Lung (tissue), 12 donors: Measurements from ENCODE around the gene IFRD2. TPM values are rescaled to one million over a fixed set of nuclear protein-coding genes. Genes with fewer than 3 reads are reported as not detected.

Experiments
- ATAC-seq: fragments of 200-7000 bp; cut with Tn5 transposase; one replicate; pipeline ENCODE4 v1.9.1; 2020; ENCODE audit warnings: moderate number of reproducible peaks; ENCODE audit not compliant: insufficient read depth, low FRiP score
- DNase-seq, 3 donors: peaks; one replicate each; pipeline ENCODE4 v3.0.0-alpha.2; 2013 to 2017
- H3K27ac ChIP-seq, 2 donors: one replicate each; pipeline ENCODE4 v1.5.1; 2013; ENCODE audit warnings: mild to moderate bottlenecking in 2 of 2, moderate library complexity in 2 of 2, control low read depth in 1 of 2, inconsistent platforms in 1 of 2, low read depth in 1 of 2, low read length in 1 of 2
- H3K27me3 ChIP-seq, 3 donors: one replicate each; pipeline ENCODE4 v1.5.1; 2013; ENCODE audit warnings: low read length in 2 of 3; ENCODE audit not compliant: control insufficient read depth in 3 of 3, insufficient read depth in 3 of 3
- H3K36me3 ChIP-seq, 4 donors: one replicate each; pipeline ENCODE4 v1.5.1; 2013; ENCODE audit warnings: low read length in 4 of 4, mild to moderate bottlenecking in 1 of 4, moderate library complexity in 1 of 4; ENCODE audit not compliant: control insufficient read depth in 4 of 4, insufficient read depth in 4 of 4
- H3K4me1 ChIP-seq, 5 donors: one replicate each; pipeline ENCODE4 v1.5.1; 2013; ENCODE audit warnings: low read length in 5 of 5, mild to moderate bottlenecking in 2 of 5, moderate library complexity in 1 of 5; ENCODE audit not compliant: control insufficient read depth in 5 of 5, insufficient read depth in 5 of 5
- H3K4me3 ChIP-seq: one replicate; pipeline ENCODE4 v1.5.1; 2013; ENCODE audit warnings: mild to moderate bottlenecking, control low read depth, moderate library complexity
- H3K9ac ChIP-seq, 2 donors: one replicate each; pipeline ENCODE4 v1.5.1; 2013; ENCODE audit warnings: low read length in 2 of 2, control low read depth in 1 of 2; ENCODE audit not compliant: insufficient read depth in 1 of 2
- H3K9me3 ChIP-seq, 4 donors: one replicate each; pipeline ENCODE4 v1.5.1; 2013; ENCODE audit warnings: low read length in 3 of 4, mild to moderate bottlenecking in 1 of 4, moderate library complexity in 1 of 4; ENCODE audit not compliant: control insufficient read depth in 4 of 4, insufficient read depth in 3 of 4
- WGBS, 2 donors: extraction: QIAGEN DNeasy Blood & Tissue Kit; methylation state at CpG; one replicate each; pipeline ENCODE4 v1.1.7; 2013; 5-methylcytosine and 5-hydroxymethylcytosine counted together
- polyA plus RNA-seq, 2 donors: library from polyadenylated mRNA; stranded (reverse); fragments of 200-250 nt; gene quantifications; one replicate each; pipeline ENCODE4 v1.2.1, GENCODE V29; 2013
- total RNA-seq, 2 donors: library from RNA; depleted of rRNA in 1 of 2; stranded (reverse); fragments of >200 nt in 1 of 2; gene quantifications; one replicate each; pipeline ENCODE4 v1.2.1, GENCODE V29; 2014 to 2021
- TF ChIP-seq, protein P1 (sequence below): IDR thresholded peaks from 2 replicates; pipeline ENCODE4 v1.5.1; 2012; ENCODE audit warnings: mild to moderate bottlenecking; ENCODE audit errors: control extremely low read depth, extremely low read depth
- donor health status: control.
- donor health status: control.
- donor health status: Bipolar disorder and iron deficiency.
- donor health status: healthy.
- donor health status: DM: yes; HTN: yes; CAD: no.

The IFRD2 gene
- total and polyA plus RNA-seq, 4 donors: 14.7 to 107 (median 95.1) TPM

DNA sequence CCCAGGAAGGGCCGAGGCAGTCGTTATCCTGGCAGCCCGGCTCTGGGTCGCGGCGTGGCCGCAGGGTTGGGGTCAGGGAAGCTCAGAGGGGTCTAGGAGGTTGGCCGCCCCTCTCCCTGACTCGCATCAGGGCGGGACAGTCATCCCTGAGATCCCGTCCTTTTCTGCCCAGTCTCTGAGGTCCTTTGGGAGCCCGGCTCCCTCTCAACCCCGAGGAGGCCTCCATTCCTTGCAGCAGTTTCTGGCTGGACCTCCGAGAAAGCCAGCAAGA is 29.8 kb upstream of the IFRD2 start:
- Histone ChIP-seq H3K4me3 (peak overlapping the region; percentile 61), H3K27ac (peak overlapping the region; percentile 78 to 94)
- WGBS, 2 donors: 17 to 27% methylated on average over 14 of the region's 14 CpGs

DNA sequence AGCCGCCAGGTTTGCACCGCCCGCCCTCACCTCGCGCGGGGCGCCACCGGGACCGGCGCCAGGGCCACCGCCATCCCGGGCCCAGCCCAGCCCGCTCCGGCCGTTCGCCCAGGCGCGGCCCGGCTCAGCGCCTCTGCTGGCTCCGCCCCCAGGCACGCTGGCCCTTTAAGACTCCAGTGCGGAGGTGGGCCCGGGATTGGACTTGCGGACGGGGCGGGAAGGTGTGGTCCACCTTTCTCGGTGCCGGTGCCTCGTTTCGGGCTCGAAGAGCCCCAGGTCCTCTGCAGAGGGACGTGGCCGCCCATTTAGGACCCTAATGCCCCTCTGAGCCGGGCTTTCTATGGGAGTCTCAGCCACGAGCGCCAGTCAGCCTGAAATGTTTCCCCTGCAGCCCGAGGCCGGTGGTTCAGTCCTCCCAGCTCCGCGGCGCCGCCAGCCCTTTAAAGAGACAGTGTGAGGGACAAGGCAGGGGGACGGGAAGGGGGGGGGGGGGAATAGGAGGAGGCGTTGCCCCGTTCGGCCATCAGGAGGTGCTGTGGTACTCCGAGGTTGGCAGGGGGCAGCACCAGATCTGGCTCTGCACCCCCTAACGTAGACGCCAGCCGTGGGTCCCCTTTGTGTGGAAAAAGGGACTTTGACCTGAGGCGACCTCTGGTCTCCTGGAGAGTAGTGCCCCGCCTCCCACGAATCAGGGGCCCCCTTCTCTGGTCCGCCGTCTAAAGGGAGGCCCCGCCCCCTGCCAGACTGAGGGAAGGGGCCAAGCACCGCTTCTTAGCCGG is 29.3 kb upstream of the IFRD2 start:
- peak overlapping the region; percentile 89 to 94 for H3K27ac ChIP-seq
- ATAC-seq (peak; percentile 71), DNase-seq (peak; percentile 94 to 95 (median 94))
- H3K4me1 ChIP-seq: peaks cover 0 to 52% (median 13%) of the 10 kb centered on the region in 5 donors
- H3K4me3 ChIP-seq: peak overlapping the region; percentile 89
- peak overlapping the region; percentile 51 to 81 for H3K9ac ChIP-seq
- peaks cover 0 to 29% (median 13%) of the 10 kb centered on the region in 4 donors for H3K36me3 ChIP-seq
- 0 to 1% methylated on average over 55 to 59 of the region's 59 CpGs for WGBS, 2 donors
- TF ChIP-seq, protein P1, sequence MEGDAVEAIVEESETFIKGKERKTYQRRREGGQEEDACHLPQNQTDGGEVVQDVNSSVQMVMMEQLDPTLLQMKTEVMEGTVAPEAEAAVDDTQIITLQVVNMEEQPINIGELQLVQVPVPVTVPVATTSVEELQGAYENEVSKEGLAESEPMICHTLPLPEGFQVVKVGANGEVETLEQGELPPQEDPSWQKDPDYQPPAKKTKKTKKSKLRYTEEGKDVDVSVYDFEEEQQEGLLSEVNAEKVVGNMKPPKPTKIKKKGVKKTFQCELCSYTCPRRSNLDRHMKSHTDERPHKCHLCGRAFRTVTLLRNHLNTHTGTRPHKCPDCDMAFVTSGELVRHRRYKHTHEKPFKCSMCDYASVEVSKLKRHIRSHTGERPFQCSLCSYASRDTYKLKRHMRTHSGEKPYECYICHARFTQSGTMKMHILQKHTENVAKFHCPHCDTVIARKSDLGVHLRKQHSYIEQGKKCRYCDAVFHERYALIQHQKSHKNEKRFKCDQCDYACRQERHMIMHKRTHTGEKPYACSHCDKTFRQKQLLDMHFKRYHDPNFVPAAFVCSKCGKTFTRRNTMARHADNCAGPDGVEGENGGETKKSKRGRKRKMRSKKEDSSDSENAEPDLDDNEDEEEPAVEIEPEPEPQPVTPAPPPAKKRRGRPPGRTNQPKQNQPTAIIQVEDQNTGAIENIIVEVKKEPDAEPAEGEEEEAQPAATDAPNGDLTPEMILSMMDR: no peak
- H3K27me3 ChIP-seq: no peaks in the 10 kb centered on the region
- H3K9me3 ChIP-seq: no peaks in the 10 kb centered on the region

More for the DNA sequence above, 29.8 kb upstream of the IFRD2 start:
- DNase-seq: no peak
- no peaks in the 10 kb centered on the region for H3K9me3 ChIP-seq
- H3K27me3 ChIP-seq: no peaks in the 10 kb centered on the region
- H3K4me1 ChIP-seq: peaks cover 0 to 53% (median 15%) of the 10 kb centered on the region in 5 donors
- no peak overlapping the region for H3K9ac ChIP-seq
- peaks cover 0 to 29% (median 15%) of the 10 kb centered on the region in 4 donors for H3K36me3 ChIP-seq
- TF ChIP-seq, protein P1: no peak
- ATAC-seq: no peak

DNA sequence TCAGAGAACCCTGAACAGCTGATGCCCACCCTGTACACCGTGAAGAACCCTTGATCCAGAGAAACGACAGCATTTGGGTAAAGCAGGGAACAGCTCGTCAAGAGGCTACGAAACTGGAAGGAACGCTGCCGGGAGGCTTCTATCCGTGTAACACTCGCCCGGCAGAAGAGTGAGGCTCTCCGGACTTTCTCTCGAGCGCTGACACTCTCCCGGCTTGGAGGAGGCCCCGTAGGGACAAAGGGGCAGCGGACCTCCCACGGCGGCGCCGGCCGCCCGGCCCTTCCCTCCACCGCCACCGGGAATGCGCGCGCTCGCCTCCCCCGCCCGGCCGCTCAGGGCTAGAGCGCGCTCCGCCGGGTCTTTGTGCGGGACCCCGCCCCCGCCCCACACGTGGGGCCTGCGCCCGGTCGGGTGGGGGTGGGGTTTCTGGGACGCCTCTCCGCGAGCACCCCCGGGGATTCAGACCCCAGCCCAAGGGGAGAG is 28.7 kb upstream of the IFRD2 start:
- TF ChIP-seq, protein P1: no peak
- WGBS, 2 donors: 0 to 1% methylated on average over 33 to 45 of the region's 45 CpGs
- DNase-seq (peak; percentile 88 to 92 (median 89)), ATAC-seq (peak; percentile 58)
- H3K27ac ChIP-seq: peak overlapping the region; percentile 89 to 94
- H3K4me3 ChIP-seq: peak overlapping the region; percentile 89
- H3K9me3 ChIP-seq: no peaks in the 10 kb centered on the region
- H3K27me3 ChIP-seq: no peaks in the 10 kb centered on the region
- H3K36me3 ChIP-seq: peaks cover 0 to 26% (median 16%) of the 10 kb centered on the region in 4 donors
- peaks cover 0 to 52% (median 13%) of the 10 kb centered on the region in 5 donors for H3K4me1 ChIP-seq
- peak overlapping the region; percentile 59 to 90 for H3K9ac ChIP-seq
